GM10248 (cell line): ENCODE data around the gene LRP6.

Source experiments
- CTCF ChIA-PET: fragments of 300-600 bp; sonication (Branson Sonifier 250); formaldehyde crosslinking; extraction: SDS; loops from one replicate; lab custom pipeline; 2021; ENCODE audit warnings: antibody characterized with exemption; lab: Yijun Ruan, JAX
- POLR2A ChIA-PET: fragments of 350-650 bp; sonication (Branson Sonifier 250); formaldehyde crosslinking; extraction: SDS; loops from one replicate; lab custom pipeline; 2020; ENCODE audit warnings: antibody characterized with exemption; lab: Yijun Ruan, JAX
- DNase-seq: peaks from one replicate; pipeline ENCODE4 v3.0.0; 2012; ENCODE audit errors: extremely low spot score
- TF ChIP-seq, protein P1 (sequence below): IDR thresholded peaks from 2 replicates; pipeline ENCODE4 v1.5.1; 2012; ENCODE audit warnings: mild to moderate bottlenecking, low read depth; ENCODE audit errors: extremely low read depth, missing control alignments, control extremely low read depth

Gene LRP6

DNA sequence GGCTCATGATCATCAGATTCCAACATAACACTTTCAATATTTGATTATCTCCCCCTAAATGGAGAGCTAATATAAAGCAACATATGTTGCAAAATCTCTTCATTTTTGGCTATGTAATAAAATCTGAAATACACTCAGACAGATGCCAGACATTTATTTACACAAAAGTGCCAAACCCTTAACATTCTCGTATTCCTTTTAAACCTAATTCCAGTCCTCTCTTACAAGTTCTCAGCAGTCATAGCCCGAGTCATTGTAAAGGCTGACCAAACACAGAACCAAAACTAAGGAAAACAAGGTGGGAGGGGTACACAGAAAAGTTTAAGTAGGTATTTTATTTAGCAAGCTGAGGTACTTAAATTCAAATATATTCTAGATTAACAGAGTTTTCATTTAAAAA, 81.4 kb downstream of the LRP6 start:
- DNase-seq, result no peak
- ChIA-PET POLR2A (no interaction called here), CTCF (no interaction called here)
- TF ChIP-seq, protein P1, sequence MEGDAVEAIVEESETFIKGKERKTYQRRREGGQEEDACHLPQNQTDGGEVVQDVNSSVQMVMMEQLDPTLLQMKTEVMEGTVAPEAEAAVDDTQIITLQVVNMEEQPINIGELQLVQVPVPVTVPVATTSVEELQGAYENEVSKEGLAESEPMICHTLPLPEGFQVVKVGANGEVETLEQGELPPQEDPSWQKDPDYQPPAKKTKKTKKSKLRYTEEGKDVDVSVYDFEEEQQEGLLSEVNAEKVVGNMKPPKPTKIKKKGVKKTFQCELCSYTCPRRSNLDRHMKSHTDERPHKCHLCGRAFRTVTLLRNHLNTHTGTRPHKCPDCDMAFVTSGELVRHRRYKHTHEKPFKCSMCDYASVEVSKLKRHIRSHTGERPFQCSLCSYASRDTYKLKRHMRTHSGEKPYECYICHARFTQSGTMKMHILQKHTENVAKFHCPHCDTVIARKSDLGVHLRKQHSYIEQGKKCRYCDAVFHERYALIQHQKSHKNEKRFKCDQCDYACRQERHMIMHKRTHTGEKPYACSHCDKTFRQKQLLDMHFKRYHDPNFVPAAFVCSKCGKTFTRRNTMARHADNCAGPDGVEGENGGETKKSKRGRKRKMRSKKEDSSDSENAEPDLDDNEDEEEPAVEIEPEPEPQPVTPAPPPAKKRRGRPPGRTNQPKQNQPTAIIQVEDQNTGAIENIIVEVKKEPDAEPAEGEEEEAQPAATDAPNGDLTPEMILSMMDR, result no peak

GRCh38 chr12:12182703-12183365, 84.0 kb downstream of the LRP6 start:
- POLR2A ChIA-PET, result no interaction called here
- no peak for DNase-seq
- CTCF ChIA-PET, result interaction anchor here (0.9 to 2.4 kb wide), 4 partner anchors 12 to 43 kb away, joined by 3 to 6 read pairs (median 5); no protein-coding TSS in a partner anchor
- TF ChIP-seq, protein P1, result no peak

GRCh38 chr12:12181511-12181910, 85.3 kb downstream of the LRP6 start:
- ChIA-PET POLR2A (no interaction called here), CTCF (interaction anchor here (1.0 to 2.4 kb wide), 8 partner anchors 9 to 146 kb away, joined by 3 to 6 read pairs (median 5); no protein-coding TSS in a partner anchor)
- TF ChIP-seq, protein P1, result no peak
- no peak for DNase-seq

DNA sequence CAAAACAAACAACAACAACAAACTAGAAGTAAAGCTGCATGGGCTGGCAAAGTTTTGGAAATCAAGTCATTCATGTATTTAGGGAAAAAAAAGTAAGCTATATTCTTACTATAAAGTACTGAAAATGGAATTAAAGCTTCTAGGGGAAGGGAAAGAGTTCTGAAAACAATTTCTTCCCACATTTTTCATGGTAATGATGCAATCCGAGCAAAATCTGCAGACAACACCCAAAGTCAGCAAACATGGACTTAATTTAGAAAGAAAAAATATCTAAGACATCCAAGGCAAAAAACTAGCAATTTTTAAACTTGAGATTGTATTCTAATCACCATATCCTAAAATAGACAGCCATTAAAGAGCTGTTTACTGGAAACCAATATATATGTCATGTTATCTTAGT, 86.3 kb downstream of the LRP6 start:
- TF ChIP-seq, protein P1, result no peak
- CTCF ChIA-PET, result interaction anchor here (0.6 to 2.4 kb wide), 4 partner anchors 10 to 147 kb away, joined by 3 to 6 read pairs (median 5); no protein-coding TSS in a partner anchor
- no peak for DNase-seq
- POLR2A ChIA-PET, result no interaction called here

GRCh38 chr12:12180136-12180535, 86.7 kb downstream of the LRP6 start:
- POLR2A ChIA-PET, result no interaction called here
- no peak for DNase-seq
- TF ChIP-seq, protein P1, result no peak
- CTCF ChIA-PET, result interaction anchor here (0.6 to 2.4 kb wide), 4 partner anchors 10 to 148 kb away, joined by 3 to 6 read pairs (median 5); no protein-coding TSS in a partner anchor

DNA sequence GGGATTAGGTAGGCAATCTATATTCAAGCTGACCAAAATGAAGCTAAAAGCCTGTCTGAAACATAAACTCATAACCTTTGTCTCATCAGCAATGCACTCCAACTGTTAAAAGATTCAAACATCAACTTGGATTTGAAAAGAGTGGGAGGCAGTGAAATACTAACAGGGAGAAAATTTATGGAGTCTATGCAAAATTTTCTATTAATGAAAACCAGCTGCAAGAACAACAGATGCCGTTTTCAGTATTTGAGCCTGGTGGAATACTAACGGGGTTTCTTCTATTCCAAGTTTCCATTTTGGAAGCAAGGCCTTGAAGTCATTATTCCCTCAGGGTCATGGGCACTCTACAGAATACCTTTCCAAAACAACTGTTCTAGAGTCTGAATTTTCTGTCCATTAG, 88.3 kb downstream of the LRP6 start:
- ChIA-PET POLR2A (no interaction called here), CTCF (no interaction called here)
- TF ChIP-seq, protein P1, result no peak
- no peak for DNase-seq
